Islet precursor cell (in vitro differentiated cells): Measurements from ENCODE around the gene DBF4B.

Experiments used
- DNase-seq: peaks from one replicate; pipeline ENCODE4 v3.0.0-alpha.2; 2018

Gene DBF4B

GRCh38 chr17:44760474-44761308, 52.2 kb downstream of the DBF4B start:
- no peak for DNase-seq

- no peak for DNase-seq
Measured at GRCh38 chr17:44761932-44762810, 53.7 kb downstream of the DBF4B start.

- no peak for DNase-seq
Measured at GRCh38 chr17:44763170-44763569, 54.7 kb downstream of the DBF4B start.

GRCh38 chr17:44765965-44766364, 57.5 kb downstream of the DBF4B start:
- no peak for DNase-seq

GRCh38 chr17:44766409-44767038, 58.1 kb downstream of the DBF4B start:
- no peak for DNase-seq

GRCh38 chr17:44767493-44767892, 59.0 kb downstream of the DBF4B start:
- no peak for DNase-seq

- DNase-seq = no peak
Measured at GRCh38 chr17:44768505-44769142, 60.2 kb downstream of the DBF4B start.

- DNase-seq = no peak
Measured at GRCh38 chr17:44769230-44769629, 60.8 kb downstream of the DBF4B start.

- no peak for DNase-seq
Measured at GRCh38 chr17:44769647-44770084, 61.2 kb downstream of the DBF4B start.

- DNase-seq = no peak
Measured at GRCh38 chr17:44770166-44770925, 61.9 kb downstream of the DBF4B start.

- DNase-seq = no peak
Measured at GRCh38 chr17:44772308-44773045, 64.0 kb downstream of the DBF4B start.

GRCh38 chr17:44773140-44773539, 64.7 kb downstream of the DBF4B start:
- no peak for DNase-seq

GRCh38 chr17:44774271-44775135, 66.0 kb downstream of the DBF4B start:
- DNase-seq = peak; percentile 98

GRCh38 chr17:44775136-44775837, 66.8 kb downstream of the DBF4B start:
- no peak for DNase-seq

GRCh38 chr17:44775838-44776621, 67.6 kb downstream of the DBF4B start:
- peak; percentile 100 for DNase-seq

GRCh38 chr17:44776628-44777393, 68.3 kb downstream of the DBF4B start:
- peak; percentile 56 for DNase-seq

GRCh38 chr17:44777394-44778348, 69.2 kb downstream of the DBF4B start:
- DNase-seq = peak; percentile 60
